OCI-LY7 (cell line): ENCODE data around the gene CD86. TPM values are rescaled to one million over a fixed set of nuclear protein-coding genes. Genes with fewer than 3 reads are reported as not detected.

ENCODE experiments used
- BruUV-seq: library from RNA; stranded (reverse); fragments of 400-500 nt; replicated peaks from 2 replicates; lab custom pipeline; 2021; lab: Mats Ljungman, UMichigan
- CTCF ChIA-PET: fragments of 300-600 bp; sonication (Branson Sonifier 250); formaldehyde crosslinking; loops from one replicate; lab custom pipeline; 2022; ENCODE audit warnings: antibody characterized with exemption; ENCODE audit not compliant: unreplicated experiment; lab: Charles Lee
- POLR2A ChIA-PET: fragments of 300-600 bp; sonication (Branson Sonifier 250); formaldehyde crosslinking; loops from one replicate; lab custom pipeline; 2022; ENCODE audit warnings: antibody characterized with exemption; lab: Charles Lee
- DNase-seq: peaks from one replicate; pipeline ENCODE4 v3.0.0-alpha.2; 2015; ENCODE audit warnings: low spot score
- H2AFZ ChIP-seq: fragments of 200-600 bp; sonication (generic), shearing (Covaris generic); 2 replicates; pipeline ENCODE4 v1.6.1; 2014; ENCODE audit warnings: mild to moderate bottlenecking, antibody characterized with exemption, low read length, moderate library complexity
- H3K27ac ChIP-seq: fragments of 200-600 bp; sonication (generic); 2 replicates; pipeline ENCODE4 v1.5.1; 2014; ENCODE audit warnings: mixed run types, low read depth, mild to moderate bottlenecking, moderate library complexity, low read length, inconsistent platforms; ENCODE audit not compliant: poor library complexity, severe bottlenecking
- H3K36me3 ChIP-seq: fragments of 200-600 bp; sonication (generic); 2 replicates; pipeline ENCODE4 v1.6.1; 2014; ENCODE audit warnings: mild to moderate bottlenecking, antibody characterized with exemption, low read length, moderate library complexity, mixed read lengths; ENCODE audit not compliant: insufficient read depth
- H3K4me1 ChIP-seq: fragments of 200-600 bp; sonication (generic); 2 replicates; pipeline ENCODE4 v1.5.1; 2014; ENCODE audit warnings: mild to moderate bottlenecking, low read length; ENCODE audit not compliant: insufficient read depth, poor library complexity, severe bottlenecking
- H3K4me2 ChIP-seq: fragments of 200-600 bp; sonication (generic); 2 replicates; pipeline ENCODE4 v1.6.1; 2014; ENCODE audit warnings: mild to moderate bottlenecking, low read length
- H3K4me3 ChIP-seq: fragments of 200-600 bp; sonication (generic); 2 replicates; pipeline ENCODE4 v1.5.1; 2014; ENCODE audit warnings: mild to moderate bottlenecking, low read depth, low read length; ENCODE audit not compliant: poor library complexity, severe bottlenecking
- H3K79me2 ChIP-seq: fragments of 200-600 bp; sonication (generic); 2 replicates; pipeline ENCODE4 v1.6.1; 2016; ENCODE audit warnings: low read depth, mild to moderate bottlenecking, low read length, moderate library complexity, mixed read lengths; ENCODE audit not compliant: insufficient read depth
- H3K9me2 ChIP-seq: fragments of 200-600 bp; sonication (generic); 2 replicates; pipeline ENCODE4 v1.6.1; 2016; ENCODE audit warnings: mild to moderate bottlenecking, low read length, mixed read lengths; ENCODE audit not compliant: insufficient read depth
- H3K9me3 ChIP-seq: fragments of 200-600 bp; sonication (generic); 2 replicates; pipeline ENCODE4 v1.6.1; 2014; ENCODE audit warnings: mild to moderate bottlenecking, mixed run types, low read length, mixed read lengths
- H4K20me1 ChIP-seq: fragments of 200-600 bp; sonication (generic); 2 replicates; pipeline ENCODE4 v1.6.1; 2014; ENCODE audit warnings: mild to moderate bottlenecking, antibody characterized with exemption, low read length, moderate library complexity, mixed read lengths; ENCODE audit not compliant: insufficient read depth
- CTCF ChIP-seq: fragments of 200-600 bp; sonication (generic); conservative IDR thresholded peaks from 2 replicates; pipeline ENCODE4 v1.5.1; 2014; ENCODE audit warnings: mild to moderate bottlenecking, antibody characterized with exemption, low read length, moderate library complexity, mixed read lengths
- EZH2phosphoT487 ChIP-seq: fragments of 200-600 bp; sonication (generic); IDR thresholded peaks from 2 replicates; pipeline ENCODE4 v1.6.1; 2018; ENCODE audit warnings: low read depth, borderline replicate concordance, mild to moderate bottlenecking, mixed run types, antibody characterized with exemption, low read length, moderate library complexity, mixed read lengths
- intact Hi-C: fragments of 100-400 bp; cut with micrococcal nuclease; formaldehyde crosslinking; loops from one replicate; pipeline ENCODE4 v1.10.0; 2022; ENCODE audit not compliant: unreplicated experiment
- total RNA-seq, 2 experiments: library from RNA; depleted of rRNA in 1 of 2; stranded (reverse); fragments of >200 nt in 1 of 2; shearing (Covaris generic) in 1 of 2; gene quantifications; 2 replicates each; pipeline ENCODE4 v1.2.3, GENCODE V29; 2014 to 2022

The CD86 gene
- total RNA-seq, 2 experiments from 2014 or later: 13.5 to 18.9 TPM

GRCh38 chr3:122019493-122019892 lies 35.7 kb upstream of the CD86 start:
- Histone ChIP-seq H3K9me3 (no peaks in the 10 kb centered on the region), H3K79me2 (peaks cover 7% of the 10 kb centered on the region; the same call in 1 of the 2 replicates), H3K4me1 (peaks cover 60% of the 10 kb centered on the region), H3K36me3 (peaks cover 14% of the 10 kb centered on the region; the same call in 1 of the 2 replicates), H3K9me2 (no peaks in the 10 kb centered on the region), H3K4me3 (no peak overlapping the region), H4K20me1 (no peaks in the 10 kb centered on the region), H2AFZ (no peak overlapping the region), H3K4me2 (peak overlapping the region; percentile 93; the same call in 1 of the 2 replicates), H3K27ac (no peak overlapping the region)
- POLR2A ChIA-PET: interaction anchor here (0.6 to 7.4 kb wide), 11 partner anchors 8 to 58 kb away, joined by 3 to 47 read pairs (median 6); no protein-coding TSS in a partner anchor
- DNase-seq: no peak
- TF ChIP-seq CTCF: no peak
- TF ChIP-seq EZH2phosphoT487: no peak
- CTCF ChIA-PET: interaction anchor here (1.4 kb wide), 1 partner anchor 24 kb away, joined by 6 read pairs; no protein-coding TSS in a partner anchor
- intact Hi-C loops: no loop called here
- BruUV-seq: no TSS peak

GRCh38 chr3:122021037-122021436 lies 34.1 kb upstream of the CD86 start:
- H4K20me1 ChIP-seq: no peaks in the 10 kb centered on the region
- peak overlapping the region; percentile 71 for H3K4me3 ChIP-seq
- peak overlapping the region; percentile 58; the same call in 1 of the 2 replicates for H2AFZ ChIP-seq
- intact Hi-C loops: no loop called here
- no peaks in the 10 kb centered on the region for H3K9me2 ChIP-seq
- BruUV-seq: no TSS peak
- H3K9me3 ChIP-seq: no peaks in the 10 kb centered on the region
- no peak for DNase-seq
- no peak overlapping the region for H3K27ac ChIP-seq
- H3K79me2 ChIP-seq: peaks cover 7% of the 10 kb centered on the region; the same call in 1 of the 2 replicates
- CTCF ChIA-PET: interaction anchor here (1.1 to 1.4 kb wide), 4 partner anchors 9 to 71 kb away, joined by 3 to 6 read pairs (median 4); no protein-coding TSS in a partner anchor
- H3K4me1 ChIP-seq: peaks cover 68% of the 10 kb centered on the region
- TF ChIP-seq EZH2phosphoT487 (no peak), CTCF (no peak)
- peaks cover under 1% of the 10 kb centered on the region; the same call in 1 of the 2 replicates for H3K36me3 ChIP-seq
- POLR2A ChIA-PET: interaction anchor here (1.0 to 7.4 kb wide), 13 partner anchors 8 to 71 kb away, joined by 3 to 47 read pairs (median 6); partner anchors contain the start of gene CD86
- peak overlapping the region; percentile 93 for H3K4me2 ChIP-seq
